Kidney epithelial cell (primary cell): ENCODE measurements around the gene IGF2R. TPM values are rescaled to one million over a fixed set of nuclear protein-coding genes. Genes with fewer than 3 reads are reported as not detected.

Experiments
- DNase-seq: peaks from one replicate; pipeline ENCODE4 v3.0.0-alpha.2; 2010; ENCODE audit warnings: low read depth
- H3K27me3 ChIP-seq: 2 replicates; pipeline ENCODE4 v1.6.0; 2011; ENCODE audit warnings: low read length; ENCODE audit not compliant: control insufficient read depth, insufficient read depth
- H3K36me3 ChIP-seq: 2 replicates; pipeline ENCODE4 v1.5.1; 2011; ENCODE audit warnings: low read length; ENCODE audit not compliant: control insufficient read depth, insufficient read depth
- H3K4me3 ChIP-seq: 2 replicates; pipeline ENCODE4 v1.5.1; 2011; ENCODE audit warnings: low read depth, mild to moderate bottlenecking, control low read depth, low read length
- total RNA-seq: library from RNA; depleted of rRNA; stranded (reverse); fragments of >200 nt; gene quantifications from 2 replicates; pipeline ENCODE4 v1.2.3, GENCODE V29; 2015
- TF ChIP-seq, protein P1 (sequence below): IDR thresholded peaks from 2 replicates; pipeline ENCODE4 v1.5.1; 2011; ENCODE audit warnings: mild to moderate bottlenecking, moderate library complexity, low read length, control low read depth, inconsistent platforms; ENCODE audit not compliant: insufficient read depth, poor library complexity, severe bottlenecking

The IGF2R gene
- total RNA-seq, 1 donor from 2014 or later: 251 TPM

DNA sequence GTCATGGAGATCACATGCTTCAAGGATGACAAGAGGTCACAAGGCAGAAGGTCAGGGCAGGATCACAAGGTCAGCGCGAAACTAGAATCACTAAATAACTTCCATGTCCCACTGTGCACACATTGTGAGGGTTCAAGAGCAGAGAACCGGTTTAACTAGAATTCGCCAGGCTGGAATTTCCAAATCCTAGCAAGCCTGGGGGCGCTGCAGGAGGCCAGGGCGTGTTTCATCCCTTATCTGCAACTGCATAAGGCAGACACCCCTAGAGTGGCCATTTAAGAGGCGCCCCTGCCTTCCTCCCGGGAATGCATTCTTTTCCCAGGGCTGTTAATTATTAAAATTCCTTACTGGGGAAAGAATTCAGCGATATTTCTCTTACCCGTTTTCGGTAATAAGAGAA, 112.5 kb downstream of the IGF2R start:
- TF ChIP-seq, protein P1, sequence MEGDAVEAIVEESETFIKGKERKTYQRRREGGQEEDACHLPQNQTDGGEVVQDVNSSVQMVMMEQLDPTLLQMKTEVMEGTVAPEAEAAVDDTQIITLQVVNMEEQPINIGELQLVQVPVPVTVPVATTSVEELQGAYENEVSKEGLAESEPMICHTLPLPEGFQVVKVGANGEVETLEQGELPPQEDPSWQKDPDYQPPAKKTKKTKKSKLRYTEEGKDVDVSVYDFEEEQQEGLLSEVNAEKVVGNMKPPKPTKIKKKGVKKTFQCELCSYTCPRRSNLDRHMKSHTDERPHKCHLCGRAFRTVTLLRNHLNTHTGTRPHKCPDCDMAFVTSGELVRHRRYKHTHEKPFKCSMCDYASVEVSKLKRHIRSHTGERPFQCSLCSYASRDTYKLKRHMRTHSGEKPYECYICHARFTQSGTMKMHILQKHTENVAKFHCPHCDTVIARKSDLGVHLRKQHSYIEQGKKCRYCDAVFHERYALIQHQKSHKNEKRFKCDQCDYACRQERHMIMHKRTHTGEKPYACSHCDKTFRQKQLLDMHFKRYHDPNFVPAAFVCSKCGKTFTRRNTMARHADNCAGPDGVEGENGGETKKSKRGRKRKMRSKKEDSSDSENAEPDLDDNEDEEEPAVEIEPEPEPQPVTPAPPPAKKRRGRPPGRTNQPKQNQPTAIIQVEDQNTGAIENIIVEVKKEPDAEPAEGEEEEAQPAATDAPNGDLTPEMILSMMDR: no peak

GRCh38 chr6:160082627-160083026, 113.7 kb downstream of the IGF2R start:
- DNase-seq: no peak
- H3K4me3 ChIP-seq: no peak overlapping the region
- H3K27me3 ChIP-seq: no peaks in the 10 kb centered on the region
- H3K36me3 ChIP-seq: peaks cover 8% of the 10 kb centered on the region
- TF ChIP-seq, protein P1: no peak

More for the DNA sequence above, 112.5 kb downstream of the IGF2R start:
- Histone ChIP-seq H3K4me3 (no peak overlapping the region), H3K36me3 (peaks cover 8% of the 10 kb centered on the region), H3K27me3 (no peaks in the 10 kb centered on the region)
- DNase-seq: no peak

DNA sequence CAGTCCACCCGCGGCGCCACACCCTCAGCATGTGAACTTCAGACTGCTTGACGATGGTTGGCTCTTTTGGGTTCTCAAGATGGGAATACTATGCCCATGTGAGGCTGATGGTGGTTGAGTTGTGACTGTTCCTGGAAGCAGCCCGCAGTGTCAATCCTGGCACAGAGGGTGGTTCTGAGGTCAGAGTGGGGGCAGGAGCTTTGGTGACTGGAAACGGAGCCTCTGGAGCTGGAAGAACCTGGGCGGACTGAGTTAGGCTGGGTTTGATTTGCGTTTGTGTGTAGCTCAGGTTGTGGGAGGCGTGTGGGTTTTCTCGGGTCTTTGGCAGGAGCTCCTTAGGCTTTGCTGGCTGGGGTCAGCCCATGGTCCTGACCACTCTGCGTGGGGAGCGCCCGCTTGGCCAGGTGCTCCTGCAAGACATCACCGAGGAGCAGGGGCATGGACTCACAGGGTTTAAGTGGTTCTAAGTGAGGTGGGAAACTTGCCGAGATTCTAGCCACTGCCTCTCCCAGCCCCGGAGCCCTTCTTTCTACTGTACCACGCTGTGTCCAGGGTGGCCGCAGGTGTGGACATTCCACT, 115.4 kb downstream of the IGF2R start:
- TF ChIP-seq, protein P1: no peak
- DNase-seq: no peak
- Histone ChIP-seq H3K27me3 (no peaks in the 10 kb centered on the region), H3K36me3 (peaks cover 6% of the 10 kb centered on the region), H3K4me3 (no peak overlapping the region)

- no peak for DNase-seq
- TF ChIP-seq, protein P1: no peak
- H3K27me3 ChIP-seq: no peaks in the 10 kb centered on the region
- H3K36me3 ChIP-seq: peaks cover 7% of the 10 kb centered on the region
- no peak overlapping the region for H3K4me3 ChIP-seq
Measured at GRCh38 chr6:160085226-160085625, 116.3 kb downstream of the IGF2R start.

- no peak overlapping the region for H3K4me3 ChIP-seq
- no peak for DNase-seq
- H3K36me3 ChIP-seq: peaks cover 7% of the 10 kb centered on the region
- no peaks in the 10 kb centered on the region for H3K27me3 ChIP-seq
- TF ChIP-seq, protein P1: no peak
Measured at GRCh38 chr6:160085713-160086505, 117.0 kb downstream of the IGF2R start.
